Measurements from ENCODE around the gene FAM184B. TPM values are rescaled to one million over a fixed set of nuclear protein-coding genes. Genes with fewer than 3 reads are reported as not detected.

FAM184B gene
- not detected for total RNA-seq
- long read RNA-seq, donor 1, partial matches to known transcripts = 0 of 17 reads
- long read RNA-seq, donor 1, other reads (novel, unspliced or antisense) = 17 of 17 reads
- long read RNA-seq, donor 2, partial matches to known transcripts = 0 of 7 reads
- long read RNA-seq, donor 2, other reads (novel, unspliced or antisense) = 7 of 7 reads

DNA sequence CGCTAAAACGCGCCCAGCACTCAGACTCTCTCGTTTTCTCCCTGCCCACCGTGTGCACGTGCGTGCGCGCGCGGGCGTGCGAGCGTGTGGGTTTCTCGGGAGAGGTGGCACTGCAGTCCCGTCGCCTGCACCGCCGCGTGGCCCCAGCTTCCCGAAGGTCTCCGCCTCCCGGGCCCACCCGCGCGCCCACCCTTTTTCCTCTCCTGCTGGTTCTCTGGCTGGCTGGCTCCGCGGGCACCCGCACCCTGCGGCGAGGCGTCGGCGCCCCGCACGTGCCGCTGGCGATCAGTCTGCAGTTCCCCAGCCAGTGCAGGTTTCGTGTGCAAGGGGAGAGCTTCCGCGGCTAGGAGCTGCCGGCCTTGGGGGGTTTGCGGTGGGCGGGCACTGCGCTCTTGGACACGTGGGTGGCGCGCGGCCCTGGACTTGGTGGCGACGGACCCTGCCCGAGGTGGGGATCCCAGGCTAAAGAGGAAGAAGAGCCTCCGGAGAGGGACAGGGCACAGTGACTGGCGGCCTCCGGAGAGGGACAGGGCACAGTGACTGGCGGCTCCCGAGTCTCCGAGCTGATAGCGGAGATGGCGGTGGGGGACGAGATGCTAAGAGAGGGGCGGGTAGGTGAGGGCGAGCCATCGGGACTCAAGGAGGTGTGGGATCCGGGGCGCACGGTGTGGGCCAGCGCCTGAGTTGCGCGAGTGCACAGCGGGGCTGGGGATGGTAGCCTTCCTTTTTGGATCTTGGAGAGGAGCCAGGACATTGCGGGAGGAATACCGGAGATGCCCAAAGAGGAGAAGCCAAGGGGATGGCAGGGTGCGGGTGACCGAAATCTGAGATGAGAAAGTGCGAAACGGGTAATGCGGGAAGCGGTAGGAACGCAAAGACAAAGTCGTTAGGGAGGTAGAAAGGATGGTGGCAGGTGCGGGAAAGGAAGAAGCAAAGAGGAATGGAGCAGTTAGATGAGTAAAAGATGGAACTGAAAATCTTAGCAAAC is at the start of gene FAM184B:
FAM184B (minus strand) TSS at position 322 of the 988 bp plus-strand sequence. CDS start 322 bp downstream, outside the sequence.
- DNase-seq (ENCODE audit: low spot score) = no peak
- intact Hi-C loops (cut with DNase I) = no loop called here

DNA sequence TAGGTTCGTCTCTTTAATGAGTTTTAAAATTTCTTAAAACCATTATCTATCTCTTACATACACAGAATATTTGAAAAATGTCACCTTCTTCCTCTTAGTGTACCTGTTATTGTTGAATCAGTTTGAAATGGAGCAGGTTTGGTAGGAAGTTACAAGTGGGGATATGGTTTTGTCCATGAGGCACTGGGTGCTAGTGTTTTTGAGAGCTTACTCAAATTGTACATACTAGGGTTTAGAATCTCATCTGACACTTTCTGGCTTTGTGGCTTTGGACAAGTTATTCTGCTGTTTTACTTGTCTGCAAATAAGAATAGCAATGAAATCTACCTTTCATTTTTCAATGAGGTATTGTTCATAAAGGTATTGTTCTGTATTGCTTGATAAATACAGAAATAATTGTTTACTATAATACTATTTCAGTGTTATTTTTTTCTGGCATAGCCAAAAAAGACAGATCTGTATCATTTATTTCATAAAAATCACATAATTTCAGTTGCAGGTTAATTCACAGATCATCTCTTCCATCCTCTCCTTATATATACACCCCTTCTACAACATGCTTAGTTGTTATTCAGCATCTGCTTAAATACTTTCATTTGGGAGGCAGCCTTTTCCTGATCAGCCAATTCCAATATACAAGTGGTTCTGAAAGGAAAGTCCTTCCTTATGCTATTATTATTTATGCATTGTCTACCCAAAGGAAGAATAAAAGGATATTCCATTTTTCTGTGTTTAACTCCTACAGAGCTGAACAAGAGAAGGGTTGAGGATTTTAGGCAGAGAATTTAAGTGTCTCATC is 42.6 kb upstream of the FAM184B start:
- DNase-seq (ENCODE audit: low spot score) = no peak
- intact Hi-C loops (cut with DNase I) = loop anchor here in 1 of 2 donors (10.0 kb wide), 1 partner anchor 771 kb away; no protein-coding TSS in a partner anchor

DNA sequence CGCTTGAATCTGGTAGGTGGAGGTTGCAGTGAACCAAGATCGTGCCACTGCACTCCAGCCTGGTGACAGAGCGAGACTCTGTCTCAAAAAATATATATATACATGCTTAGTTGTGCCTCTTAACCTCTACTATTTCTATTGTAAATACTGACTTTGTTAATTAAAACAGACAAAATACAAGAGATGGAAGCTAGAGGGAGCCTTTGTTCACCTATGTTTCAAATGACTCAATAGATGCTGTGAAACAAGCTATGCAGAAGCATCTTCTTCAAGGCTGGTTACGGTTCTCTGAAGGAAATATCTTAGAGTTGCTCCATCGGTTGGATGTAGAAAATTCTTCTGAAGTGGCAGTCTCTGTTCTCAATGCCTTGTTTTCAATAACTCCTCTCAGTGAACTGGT is 35.6 kb upstream of the FAM184B start:
- no peak for DNase-seq (ENCODE audit: low spot score)
- intact Hi-C loops (cut with DNase I) = loop anchor here in 1 of 2 donors (10.0 kb wide), 1 partner anchor 208 kb away; the partner anchor contains the start of gene LCORL

DNA sequence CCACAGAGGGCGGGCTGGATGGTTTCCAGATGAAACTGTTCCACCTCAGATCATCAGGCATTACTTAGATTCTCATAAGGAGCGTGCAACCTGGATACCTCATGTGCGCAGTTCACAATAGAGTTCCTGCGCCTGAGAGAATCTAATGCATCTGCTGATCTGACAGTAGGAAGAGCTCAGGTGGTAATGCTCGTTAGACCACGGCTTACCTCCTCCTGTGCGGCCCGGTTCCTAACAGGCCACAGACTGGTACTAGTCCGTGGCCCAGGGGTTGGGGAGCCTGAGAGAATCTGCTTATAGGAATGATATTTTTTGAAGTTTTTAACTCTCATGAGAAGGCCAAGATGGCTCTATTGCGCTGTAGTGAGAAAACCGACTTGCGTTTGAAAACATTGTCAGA is 34.7 kb upstream of the FAM184B start:
- DNase-seq (ENCODE audit: low spot score) = peak; percentile 59
- intact Hi-C loops (cut with DNase I) = loop anchor here in 1 of 2 donors (10.0 kb wide), 1 partner anchor 209 kb away; the partner anchor contains the start of gene LCORL

DNA sequence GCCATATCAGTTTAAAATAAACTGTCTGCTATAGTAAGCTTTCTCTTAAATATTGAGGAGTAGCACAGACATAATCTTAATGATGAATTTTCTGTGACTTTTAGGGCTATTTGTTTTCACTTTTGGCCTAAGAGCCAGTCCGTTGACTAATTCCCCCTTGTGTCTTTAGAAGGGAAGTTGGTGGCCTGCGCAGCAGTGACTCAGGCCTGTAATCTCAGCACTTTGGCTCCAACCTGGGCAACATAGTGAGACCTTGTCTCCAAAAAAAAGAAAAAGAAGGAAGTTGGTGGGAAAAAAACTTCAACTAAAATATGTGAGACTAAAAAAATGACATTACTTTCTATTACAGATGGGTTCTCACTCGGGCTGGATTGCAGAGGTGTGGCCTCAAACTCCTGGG is 32.7 kb upstream of the FAM184B start:
- intact Hi-C loops (cut with DNase I) = loop anchor here in 1 of 2 donors (10.0 kb wide), 1 partner anchor 211 kb away; the partner anchor contains the start of gene LCORL
- DNase-seq (ENCODE audit: low spot score) = no peak

DNA sequence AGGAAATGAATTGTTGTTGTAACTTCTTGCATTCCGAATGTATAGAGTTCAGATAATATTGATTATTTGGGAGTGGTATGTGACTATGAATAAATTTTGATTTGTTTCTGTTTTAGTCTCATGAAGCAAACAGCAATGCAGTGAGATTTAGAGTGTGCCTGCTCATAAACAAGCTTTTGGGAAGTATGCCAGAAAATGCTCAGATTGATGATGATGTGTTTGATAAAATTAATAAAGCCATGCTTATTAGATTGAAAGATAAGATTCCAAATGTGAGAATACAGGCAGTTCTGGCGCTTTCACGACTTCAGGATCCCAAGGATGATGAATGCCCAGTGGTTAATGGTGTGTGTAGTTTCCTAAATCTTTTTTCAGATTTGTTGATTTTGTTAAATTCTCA is 31.4 kb upstream of the FAM184B start:
- no peak for DNase-seq (ENCODE audit: low spot score)
- intact Hi-C loops (cut with DNase I) = loop anchor here in 1 of 2 donors (10.0 kb wide), 1 partner anchor 212 kb away; the partner anchor contains the start of gene LCORL

DNA sequence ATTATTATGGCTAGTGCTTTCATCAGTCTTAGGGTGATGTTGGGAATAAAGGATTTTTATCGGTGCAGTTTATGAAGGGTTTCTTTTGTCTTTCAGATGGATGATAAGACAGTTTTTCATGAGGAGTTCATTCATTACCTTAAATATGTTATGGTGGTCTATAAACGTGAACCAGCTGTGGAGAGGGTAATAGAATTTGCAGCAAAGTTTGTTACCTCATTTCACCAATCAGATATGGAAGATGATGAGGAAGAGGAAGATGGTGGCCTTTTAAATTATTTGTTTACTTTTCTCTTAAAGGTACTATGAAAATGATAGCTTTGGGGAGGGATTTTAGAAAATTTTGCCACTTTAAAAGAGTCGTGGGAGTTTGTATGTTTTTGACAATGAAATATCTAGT is 30.7 kb upstream of the FAM184B start:
- DNase-seq (ENCODE audit: low spot score) = no peak
- intact Hi-C loops (cut with DNase I) = loop anchor here in 1 of 2 donors (10.0 kb wide), 1 partner anchor 213 kb away; the partner anchor contains the start of gene LCORL

DNA sequence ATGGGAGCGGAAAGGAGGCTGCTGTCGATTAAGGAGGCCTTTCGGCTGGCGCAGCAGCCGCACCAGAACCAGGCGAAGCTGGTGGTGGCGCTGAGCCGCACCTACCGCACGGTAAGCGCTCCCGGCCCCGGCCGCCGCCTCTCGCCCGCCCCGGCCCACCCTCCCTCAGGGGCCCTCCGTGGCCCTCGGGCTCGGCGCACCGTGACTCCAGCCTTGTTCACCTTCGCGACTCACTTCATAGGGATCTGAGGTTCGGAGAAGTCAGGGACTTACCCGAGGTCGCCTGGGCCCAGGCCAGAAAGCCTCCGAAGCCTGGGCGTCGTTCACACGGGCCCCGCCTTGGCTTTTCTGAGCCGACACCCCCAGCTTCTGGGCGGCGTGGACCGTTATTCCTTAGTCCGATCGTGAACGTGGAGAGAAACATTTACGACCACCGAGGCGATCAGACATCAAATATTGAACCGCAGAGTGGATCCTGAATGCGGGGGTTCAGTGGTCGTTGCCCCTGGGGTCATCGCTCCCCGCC is 29.7 kb upstream of the FAM184B start:
- peak; percentile 70 for DNase-seq (ENCODE audit: low spot score)

DNA sequence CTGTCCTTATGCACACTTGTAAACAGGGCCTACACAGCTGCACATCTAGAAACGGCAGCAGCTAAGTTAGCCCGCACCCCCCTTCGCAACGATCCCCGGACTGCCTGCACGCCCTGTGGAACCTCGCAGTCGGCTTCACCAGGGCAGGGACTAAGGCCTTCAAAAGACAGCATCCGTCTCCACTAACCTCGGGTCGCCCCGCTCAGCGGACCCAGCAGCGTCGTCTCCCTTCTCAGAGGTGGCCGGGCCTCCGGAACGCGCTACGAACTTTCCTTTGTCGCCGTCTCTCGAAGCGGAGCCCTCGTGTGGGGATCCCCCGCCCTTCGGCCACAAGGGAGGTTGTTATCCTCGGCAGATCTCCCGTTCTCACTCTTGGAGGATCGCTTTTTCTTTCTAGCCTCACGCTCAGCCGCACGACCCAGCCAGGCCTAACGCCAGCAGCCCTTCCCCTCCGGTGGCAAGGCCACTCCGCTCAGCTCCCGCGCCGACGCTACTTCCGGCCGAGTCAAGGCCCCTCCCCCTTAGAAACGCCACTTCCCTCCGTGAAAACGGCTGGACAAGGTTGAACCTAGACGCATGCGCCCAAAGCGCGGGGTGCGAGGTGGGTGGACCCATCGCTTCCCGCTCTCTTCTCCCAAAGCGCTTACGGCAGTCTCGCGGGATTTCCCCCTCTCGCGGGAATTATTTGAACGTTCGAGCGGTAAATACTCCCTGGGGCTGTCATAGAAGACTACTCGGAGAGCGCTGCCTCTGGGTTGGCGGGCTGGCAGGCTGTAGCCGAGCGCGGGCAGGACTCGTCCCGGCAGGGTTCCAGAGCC is 29.0 kb upstream of the FAM184B start, which contains the start of the genes DCAF16 and NCAPG:
DCAF16 (minus strand) TSS at position 498 of the 818 bp plus-strand sequence. CDS start 6,616 bp downstream, outside the sequence.
NCAPG (plus strand) TSS at position 720 of the 818 bp plus-strand sequence. CDS start 99 bp downstream, outside the sequence.
- intact Hi-C loops (cut with DNase I) = loop anchor here in 1 of 2 donors (10.0 kb wide), 1 partner anchor 214 kb away; the partner anchor contains the start of gene LCORL
- peak; percentile 100 for DNase-seq (ENCODE audit: low spot score)

More for the DNA sequence above, 29.7 kb upstream of the FAM184B start:
- intact Hi-C loops (cut with DNase I) = loop anchor here in 1 of 2 donors (10.0 kb wide), 1 partner anchor 214 kb away; the partner anchor contains the start of gene LCORL

DNA sequence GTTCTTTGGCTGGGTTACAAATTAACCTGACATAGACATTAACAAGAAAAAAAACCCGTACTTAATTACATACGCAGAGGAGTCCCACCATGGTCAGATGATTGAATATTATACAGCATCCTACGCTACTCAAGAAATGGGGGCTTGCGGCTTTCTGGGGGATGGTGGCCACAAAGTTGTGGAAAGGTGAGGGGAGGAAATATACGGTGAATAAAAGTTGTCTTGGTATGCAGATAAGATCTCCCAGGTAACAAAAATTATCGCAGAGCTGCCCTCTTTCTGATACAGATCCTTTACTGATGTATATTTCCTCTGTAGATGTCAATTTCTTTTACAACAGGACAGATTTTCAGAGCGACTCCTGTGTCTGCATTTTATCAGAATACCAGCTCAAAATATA is 28.2 kb upstream of the FAM184B start:
- intact Hi-C loops (cut with DNase I) = loop anchor here in 1 of 2 donors (10.0 kb wide), 1 partner anchor 215 kb away; the partner anchor contains the start of gene LCORL
- DNase-seq (ENCODE audit: low spot score) = no peak

DNA sequence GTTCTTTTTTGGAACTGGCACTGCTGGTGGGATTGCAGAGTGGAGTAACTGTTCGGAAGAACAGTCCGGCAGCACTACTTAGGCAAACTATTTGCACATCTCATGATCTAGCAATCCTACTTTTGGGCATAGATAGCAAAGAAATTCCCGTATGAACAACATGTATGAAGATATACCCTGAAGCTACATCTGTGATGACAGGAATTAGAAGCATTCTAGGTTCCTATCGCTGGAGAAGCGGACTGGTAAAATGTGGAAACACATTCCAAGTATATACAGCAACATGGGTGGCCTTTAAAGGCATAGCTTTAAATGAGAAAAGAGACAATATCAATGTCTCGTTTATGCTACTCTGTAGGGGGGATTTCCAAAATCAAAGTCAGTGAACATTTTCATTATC is 26.0 kb upstream of the FAM184B start:
- intact Hi-C loops (cut with DNase I) = no loop called here
- DNase-seq (ENCODE audit: low spot score) = no peak

DNA sequence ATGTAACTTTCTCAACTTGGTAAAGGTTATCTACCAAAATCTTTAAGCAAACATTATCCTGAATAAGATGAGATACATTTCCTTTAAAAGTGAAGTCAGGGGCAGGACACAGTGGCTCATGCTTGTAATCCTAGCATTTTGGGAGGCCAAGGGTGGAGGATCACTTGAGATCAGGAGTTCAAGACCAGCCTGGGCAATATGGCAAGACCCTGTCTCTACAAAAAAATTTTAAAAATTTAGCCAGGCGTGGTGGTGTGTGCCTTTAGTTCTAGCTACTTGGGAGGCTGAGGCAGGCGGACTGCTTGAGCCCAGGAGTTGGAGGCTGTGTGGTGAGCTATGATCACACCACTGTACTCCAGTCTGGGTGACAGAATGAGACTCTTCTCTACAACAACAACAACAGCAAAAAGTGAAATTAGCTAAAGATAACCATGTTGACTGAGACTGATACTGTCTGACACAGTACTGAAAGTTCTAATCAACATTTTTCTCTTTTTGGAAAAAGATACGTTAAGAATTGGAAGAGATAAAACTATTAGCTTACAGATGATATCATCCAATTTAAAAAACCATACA is 24.2 kb upstream of the FAM184B start:
- intact Hi-C loops (cut with DNase I) = no loop called here
- DNase-seq (ENCODE audit: low spot score) = no peak

DNA sequence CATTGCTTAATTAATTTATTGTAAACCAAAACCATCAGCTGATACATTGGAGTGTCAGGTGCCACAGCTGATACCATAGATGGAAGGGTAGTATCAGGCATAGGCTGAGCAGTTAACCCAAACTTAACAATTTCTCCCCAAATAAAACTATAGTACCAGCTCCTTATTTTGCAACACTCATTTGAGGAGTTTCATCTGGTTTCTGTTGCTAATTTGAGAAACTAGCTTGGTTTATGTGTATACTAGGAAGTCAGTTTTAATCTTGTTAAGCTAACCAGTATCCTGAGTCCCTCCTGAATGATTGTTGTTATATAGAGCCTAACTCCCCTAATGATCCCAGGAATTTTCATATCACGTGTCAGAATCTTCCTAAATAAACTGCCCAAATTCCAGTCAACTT is 16.4 kb upstream of the FAM184B start:
- intact Hi-C loops (cut with DNase I) = no loop called here
- DNase-seq (ENCODE audit: low spot score) = no peak

DNA sequence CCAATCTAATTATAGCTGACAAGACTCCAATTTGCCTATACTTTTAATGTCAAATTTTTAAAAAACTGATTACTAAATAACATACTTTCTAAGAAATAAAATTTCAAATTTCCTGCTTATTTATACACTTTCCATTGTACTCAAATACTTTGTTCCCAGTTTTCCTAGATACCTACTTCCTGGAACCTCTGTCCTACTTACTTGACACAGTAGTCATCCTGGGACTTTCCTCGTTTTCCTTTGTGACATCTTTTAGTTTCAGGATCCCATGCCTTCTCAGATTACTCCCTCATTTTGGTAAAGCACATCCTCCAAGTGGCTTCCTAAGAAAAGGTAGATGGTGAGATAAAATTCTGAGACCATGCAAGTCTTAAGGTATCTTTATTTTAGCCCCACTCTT is 13.3 kb upstream of the FAM184B start:
- intact Hi-C loops (cut with DNase I) = no loop called here
- DNase-seq (ENCODE audit: low spot score) = no peak

DNA sequence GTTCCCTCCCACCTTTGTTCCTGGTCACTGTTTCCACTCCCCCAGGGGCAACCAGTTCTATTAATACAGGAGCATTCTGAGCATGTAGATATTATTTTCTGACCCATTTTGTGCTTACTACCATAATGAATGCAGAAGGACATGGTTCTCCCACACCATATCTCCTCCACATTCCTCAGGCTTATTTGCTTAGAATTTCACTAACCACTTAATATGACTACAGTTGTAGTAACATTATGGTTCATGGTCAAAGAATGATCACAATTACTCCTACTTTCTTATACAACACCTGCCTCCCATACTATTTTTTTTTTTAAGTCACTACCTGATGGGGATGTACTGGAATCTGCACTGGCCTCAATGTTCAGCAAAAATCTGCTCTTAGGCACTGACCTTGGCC is 7.5 kb upstream of the FAM184B start:
- intact Hi-C loops (cut with DNase I) = no loop called here
- no peak for DNase-seq (ENCODE audit: low spot score)

DNA sequence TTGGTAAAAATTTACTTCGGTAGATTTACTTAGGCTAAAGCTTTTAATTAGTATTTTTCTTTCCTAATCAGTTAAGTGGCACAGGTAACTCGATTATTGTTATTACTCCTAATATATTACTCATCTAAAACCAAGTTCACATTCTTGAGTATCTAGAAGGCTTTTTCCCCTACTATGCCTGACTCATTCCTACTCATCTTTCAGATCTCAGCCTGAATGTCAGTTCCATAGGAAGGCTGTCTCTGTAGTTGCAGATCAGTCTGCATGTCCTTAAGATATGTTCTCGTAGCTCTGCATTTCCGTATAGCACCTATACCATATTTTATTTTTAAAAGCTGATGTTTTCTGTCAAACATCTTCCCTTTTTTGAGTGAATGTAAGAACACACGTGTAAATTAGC is 5.9 kb upstream of the FAM184B start:
- intact Hi-C loops (cut with DNase I) = no loop called here
- DNase-seq (ENCODE audit: low spot score) = no peak

DNA sequence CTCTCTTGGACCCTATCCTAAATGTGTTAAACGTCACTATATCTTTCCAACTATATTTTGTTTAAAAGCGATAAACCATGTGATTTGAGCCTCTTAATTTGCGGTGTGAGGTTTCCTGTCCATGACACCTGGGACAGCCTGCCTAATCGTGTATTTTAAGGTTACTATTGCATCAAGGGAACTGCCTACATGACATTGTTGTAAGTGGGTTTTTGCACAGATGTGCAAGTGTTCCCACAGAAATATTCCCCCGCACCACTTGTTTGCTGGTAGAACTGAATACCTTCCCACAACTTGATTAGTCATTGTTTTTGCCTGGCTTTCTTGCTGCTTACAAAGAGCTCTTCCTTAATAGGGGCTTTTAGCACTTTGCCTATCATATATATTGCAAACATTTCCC is 5.1 kb upstream of the FAM184B start:
- DNase-seq (ENCODE audit: low spot score) = no peak
- intact Hi-C loops (cut with DNase I) = no loop called here
